HEK293T (cell line): ENCODE data around the gene RNF220.

Experiments used
- ARNT ChIP-seq: fragments of 450-650 bp; IDR thresholded peaks from 2 replicates; pipeline ENCODE4 v1.6.1; 2017; ENCODE audit warnings: mild to moderate bottlenecking
- BHLHE40 ChIP-seq: fragments of 450-650 bp; IDR thresholded peaks from 2 replicates; pipeline ENCODE4 v1.6.1; 2016; ENCODE audit warnings: mild to moderate bottlenecking, moderate library complexity, borderline replicate concordance
- ELF4 ChIP-seq: fragments of 450-650 bp; IDR thresholded peaks from 2 replicates; pipeline ENCODE4 v1.6.1; 2017; ENCODE audit warnings: antibody characterized with exemption
- FOXA1 ChIP-seq: fragments of 450-650 bp; IDR thresholded peaks from 2 replicates; pipeline ENCODE4 v1.6.1; 2016; ENCODE audit warnings: mild to moderate bottlenecking
- FOXK2 ChIP-seq: fragments of 450-650 bp; IDR thresholded peaks from 2 replicates; pipeline ENCODE4 v1.6.1; 2016; ENCODE audit warnings: mild to moderate bottlenecking
- FOXM1 ChIP-seq: fragments of 450-650 bp; IDR thresholded peaks from 2 replicates; pipeline ENCODE4 v1.6.1; 2017; ENCODE audit warnings: mild to moderate bottlenecking, borderline replicate concordance
- HDGF ChIP-seq: fragments of 450-650 bp; IDR thresholded peaks from 2 replicates; pipeline ENCODE4 v1.6.1; 2017; ENCODE audit warnings: antibody characterized with exemption, borderline replicate concordance
- L3MBTL2 ChIP-seq: fragments of 450-650 bp; conservative IDR thresholded peaks from 2 replicates; pipeline ENCODE4 v1.6.1; 2016; ENCODE audit warnings: mild to moderate bottlenecking
- LEF1 ChIP-seq: fragments of 450-650 bp; IDR thresholded peaks from 2 replicates; pipeline ENCODE4 v1.6.1; 2017; ENCODE audit warnings: mild to moderate bottlenecking, borderline replicate concordance
- NFRKB ChIP-seq: fragments of 450-650 bp; IDR thresholded peaks from 2 replicates; pipeline ENCODE4 v1.6.1; 2016; ENCODE audit warnings: mild to moderate bottlenecking, moderate library complexity
- SP1 ChIP-seq: fragments of 450-650 bp; IDR thresholded peaks from 2 replicates; pipeline ENCODE4 v1.6.1; 2017
- SUZ12 ChIP-seq: fragments of 450-650 bp; IDR thresholded peaks from 2 replicates; pipeline ENCODE4 v1.6.1; 2016; ENCODE audit warnings: mild to moderate bottlenecking
- TARDBP ChIP-seq: fragments of 450-650 bp; IDR thresholded peaks from 2 replicates; pipeline ENCODE4 v1.6.1; 2016
- ZNF384 ChIP-seq: fragments of 450-650 bp; IDR thresholded peaks from 2 replicates; pipeline ENCODE4 v1.6.1; 2016

DNA sequence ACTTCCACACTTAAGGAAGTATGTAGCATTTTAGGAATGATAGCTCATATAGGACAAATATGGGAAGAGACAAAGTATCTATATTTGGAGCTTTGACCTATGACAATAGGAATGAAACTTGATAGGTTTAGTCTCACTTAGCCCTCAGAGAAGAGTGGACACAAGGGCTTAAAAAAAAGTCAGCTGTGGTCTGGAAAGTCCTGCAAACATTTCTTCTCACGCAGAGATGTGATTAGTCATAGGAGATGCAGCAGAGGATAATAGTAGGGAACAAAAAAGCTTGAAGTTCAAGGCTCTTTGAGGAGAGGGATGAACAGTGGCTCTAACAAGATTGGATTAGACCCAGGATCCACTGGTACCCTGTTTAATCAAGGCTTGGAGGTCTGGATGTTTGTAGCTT lies 14.8 kb upstream of the RNF220 start:
- no peak for TF ChIP-seq L3MBTL2
- no peak for TF ChIP-seq FOXA1
- no peak for TF ChIP-seq SP1
- no peak for TF ChIP-seq FOXK2
- TF ChIP-seq BHLHE40, result no peak
- no peak for TF ChIP-seq FOXM1
- TF ChIP-seq TARDBP, result no peak
- TF ChIP-seq NFRKB, result no peak
- no peak for TF ChIP-seq ZNF384
- no peak for TF ChIP-seq ARNT
- TF ChIP-seq ELF4, result no peak
- no peak for TF ChIP-seq HDGF
- TF ChIP-seq LEF1, result no peak
- TF ChIP-seq SUZ12, result no peak
